Coronary artery (tissue), 2 donors: Measurements from ENCODE around the gene MAP6.

ENCODE experiments used
- DNase-seq: peaks from one replicate; pipeline ENCODE4 v3.0.0-alpha.2; 2017; ENCODE audit warnings: low spot score
- H3K27ac ChIP-seq, 2 donors: fragments of 200-600 bp; sonication (generic); one replicate each; pipeline ENCODE4 v1.5.1; 2016 to 2019
- H3K4me3 ChIP-seq: fragments of 200-600 bp; sonication (generic); 2 replicates; pipeline ENCODE4 v1.5.1; 2016; ENCODE audit warnings: mild to moderate bottlenecking, moderate library complexity
- TF ChIP-seq, protein P1 (sequence below): fragments of 200-600 bp; sonication (generic); IDR thresholded peaks from one replicate; pipeline ENCODE4 v1.5.1; 2019; ENCODE audit warnings: antibody characterized with exemption

MAP6 gene

DNA sequence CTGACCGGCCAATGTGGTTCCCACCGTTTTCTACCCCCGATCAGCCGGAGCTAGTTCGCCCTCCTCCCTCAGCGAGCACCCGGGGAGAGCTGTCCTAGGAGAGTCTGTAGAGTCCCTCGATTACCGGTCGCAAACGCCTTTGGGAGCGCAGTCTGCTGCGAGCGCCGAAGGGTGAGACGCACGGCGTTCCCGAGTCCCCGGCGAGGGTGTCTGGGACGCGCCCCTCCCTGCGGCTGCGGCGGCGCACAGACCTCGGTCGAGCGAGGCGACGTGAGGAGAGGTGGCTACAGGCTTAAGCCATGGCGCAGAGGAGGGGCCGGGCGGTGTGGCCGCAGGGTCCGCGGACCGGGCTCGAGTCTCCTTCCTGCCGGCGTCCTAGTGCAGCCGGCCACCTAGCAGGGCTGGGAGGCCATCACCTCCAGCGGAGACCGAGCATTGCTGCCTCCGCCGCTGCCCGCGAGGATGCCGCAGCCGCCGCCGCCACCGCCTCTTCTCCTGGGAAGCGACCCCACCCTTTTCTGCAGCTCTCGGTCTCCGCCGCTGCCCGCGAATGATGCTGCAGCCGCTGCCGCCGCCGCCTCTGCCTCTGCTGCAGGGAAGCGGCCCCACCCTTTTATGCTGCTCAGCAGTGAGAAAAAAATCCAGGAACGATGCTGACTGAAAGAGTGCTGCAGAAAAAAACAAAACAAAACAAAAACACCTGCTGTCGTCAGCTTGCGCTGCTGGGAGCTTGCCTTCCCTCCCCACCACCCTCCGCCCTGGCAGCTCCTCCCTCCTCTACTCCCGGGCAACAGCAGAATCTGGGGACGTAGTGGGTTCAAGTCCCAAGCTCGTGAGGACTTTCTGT is at the start of gene MAP6:
Gene MAP6 (minus strand): TSS at position 588 of the 847 bp plus-strand sequence. CDS start 669 bp downstream, outside the sequence.
- TF ChIP-seq, protein P1, sequence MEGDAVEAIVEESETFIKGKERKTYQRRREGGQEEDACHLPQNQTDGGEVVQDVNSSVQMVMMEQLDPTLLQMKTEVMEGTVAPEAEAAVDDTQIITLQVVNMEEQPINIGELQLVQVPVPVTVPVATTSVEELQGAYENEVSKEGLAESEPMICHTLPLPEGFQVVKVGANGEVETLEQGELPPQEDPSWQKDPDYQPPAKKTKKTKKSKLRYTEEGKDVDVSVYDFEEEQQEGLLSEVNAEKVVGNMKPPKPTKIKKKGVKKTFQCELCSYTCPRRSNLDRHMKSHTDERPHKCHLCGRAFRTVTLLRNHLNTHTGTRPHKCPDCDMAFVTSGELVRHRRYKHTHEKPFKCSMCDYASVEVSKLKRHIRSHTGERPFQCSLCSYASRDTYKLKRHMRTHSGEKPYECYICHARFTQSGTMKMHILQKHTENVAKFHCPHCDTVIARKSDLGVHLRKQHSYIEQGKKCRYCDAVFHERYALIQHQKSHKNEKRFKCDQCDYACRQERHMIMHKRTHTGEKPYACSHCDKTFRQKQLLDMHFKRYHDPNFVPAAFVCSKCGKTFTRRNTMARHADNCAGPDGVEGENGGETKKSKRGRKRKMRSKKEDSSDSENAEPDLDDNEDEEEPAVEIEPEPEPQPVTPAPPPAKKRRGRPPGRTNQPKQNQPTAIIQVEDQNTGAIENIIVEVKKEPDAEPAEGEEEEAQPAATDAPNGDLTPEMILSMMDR: no peak
- H3K27ac ChIP-seq: peak within 1 kb of the TSS; percentile 62 to 83
- DNase-seq: no peak
- H3K4me3 ChIP-seq: peak within 1 kb of the TSS; percentile 81

DNA sequence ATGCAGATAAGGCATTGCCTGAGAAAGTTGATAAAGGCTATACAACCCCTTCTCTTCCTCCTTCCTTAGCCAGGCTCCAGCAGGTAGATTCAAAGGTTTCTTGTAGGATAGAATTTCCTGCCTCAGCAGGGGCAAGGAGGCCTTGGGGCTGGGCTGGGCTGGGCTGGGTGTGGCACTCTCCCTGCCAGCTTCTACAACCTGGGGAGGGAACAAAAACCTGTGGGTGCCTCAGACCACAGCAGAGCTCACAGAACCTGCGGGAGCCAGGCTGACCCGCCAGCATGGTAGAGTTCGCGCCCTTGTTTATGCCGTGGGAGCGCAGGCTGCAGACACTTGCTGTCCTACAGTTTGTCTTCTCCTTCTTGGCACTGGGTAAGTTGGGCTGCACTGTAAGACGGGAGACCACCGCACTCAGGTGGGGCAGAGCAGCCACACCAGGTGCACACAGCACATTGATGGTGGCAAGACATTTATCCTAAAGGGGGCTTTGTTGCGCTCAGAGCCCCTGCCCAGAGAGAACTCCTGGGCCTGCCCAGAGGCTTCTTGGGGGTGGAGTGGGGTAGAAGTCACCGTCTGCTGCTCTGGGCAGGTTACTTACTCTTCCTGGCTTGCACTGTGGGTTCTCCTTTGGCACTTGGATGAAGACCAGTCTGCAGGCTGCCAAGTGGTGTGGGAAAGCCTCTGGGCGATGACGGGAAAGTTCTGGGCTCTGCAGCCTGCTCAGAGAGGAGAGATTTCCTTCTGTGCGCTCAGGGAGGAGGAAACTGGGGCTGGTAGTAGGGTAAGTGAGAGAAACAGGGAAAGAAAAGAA is 49.0 kb upstream of the MAP6 start, which contains the start of gene MOGAT2:
Gene MOGAT2 (plus strand): TSS at position 231 of the 811 bp plus-strand sequence. CDS start 51 bp downstream, at position 282.
- DNase-seq: peak; percentile 47
- no peak within 1 kb of the TSS for H3K27ac ChIP-seq
- TF ChIP-seq, protein P1: no peak
- no peak within 1 kb of the TSS for H3K4me3 ChIP-seq

GRCh38 chr11:75716659-75717058 is 47.8 kb upstream of the MAP6 start:
- TF ChIP-seq, protein P1: no peak
- DNase-seq: peak; percentile 29
- Histone ChIP-seq H3K4me3 (no peak overlapping the region), H3K27ac (no peak overlapping the region)

DNA sequence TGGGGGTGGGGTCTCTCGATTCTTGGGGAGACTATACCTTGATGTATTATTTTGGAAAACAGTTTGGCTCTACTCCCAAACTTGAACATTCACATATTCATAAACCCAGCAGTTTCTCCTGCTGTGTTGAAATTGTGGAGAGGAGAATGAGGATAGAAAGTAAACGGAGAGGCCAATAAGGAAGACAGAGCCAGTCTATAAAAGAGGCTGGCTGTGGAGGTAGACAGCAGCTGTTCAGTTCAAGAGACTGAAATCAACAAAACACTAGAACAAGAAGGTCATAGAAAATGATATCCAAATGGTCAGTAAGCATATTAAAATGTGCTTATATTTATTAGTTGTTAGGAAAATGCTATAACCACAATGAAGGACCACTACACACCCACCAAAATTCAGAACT is 46.9 kb upstream of the MAP6 start:
- no peak for DNase-seq
- Histone ChIP-seq H3K27ac (no peak overlapping the region), H3K4me3 (no peak overlapping the region)
- TF ChIP-seq, protein P1: no peak

GRCh38 chr11:75714211-75714610 is 45.4 kb upstream of the MAP6 start:
- Histone ChIP-seq H3K27ac (no peak overlapping the region), H3K4me3 (no peak overlapping the region)
- no peak for DNase-seq
- TF ChIP-seq, protein P1: no peak

DNA sequence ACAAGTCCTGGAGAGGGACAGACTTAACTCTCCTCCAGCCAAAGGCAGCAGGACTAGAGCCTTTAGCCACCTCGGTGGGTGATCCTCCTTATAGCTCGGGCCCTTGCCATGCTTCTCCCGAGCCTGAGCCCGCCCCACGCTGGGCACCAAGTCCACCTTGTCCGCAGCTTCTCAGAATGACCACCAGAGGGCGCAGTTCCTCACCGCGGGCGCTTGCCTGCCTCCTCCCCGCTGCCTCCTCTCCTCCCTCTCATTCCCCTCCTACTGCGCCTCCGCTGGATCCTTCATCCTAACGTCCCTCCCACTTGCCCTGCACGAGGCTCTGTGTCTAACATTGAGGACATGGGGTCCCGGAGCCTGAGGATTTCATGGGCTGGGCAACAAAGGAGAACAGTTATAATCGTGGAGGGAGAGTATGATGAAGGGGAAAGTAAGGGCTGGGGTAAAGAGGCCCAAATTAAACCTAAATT is 37.5 kb upstream of the MAP6 start:
- H3K27ac ChIP-seq: no peak overlapping the region
- TF ChIP-seq, protein P1: peak; percentile 93
- DNase-seq: peak; percentile 81
- peak overlapping the region; percentile 43 for H3K4me3 ChIP-seq
